Neural progenitor cell (in vitro differentiated cells): ENCODE data around the gene PARD3B.

Experiments used
- CTCF ChIP-seq: fragments of 200-600 bp; sonication (generic); IDR thresholded peaks from 2 replicates; pipeline ENCODE4 v1.5.1; 2017; ENCODE audit warnings: antibody characterized with exemption, mild to moderate bottlenecking
- EZH2 ChIP-seq: fragments of 200-600 bp; sonication (generic); IDR thresholded peaks from 2 replicates; pipeline ENCODE4 v1.6.1; 2017; ENCODE audit warnings: antibody characterized with exemption, mild to moderate bottlenecking, moderate library complexity

- TF ChIP-seq EZH2 (no peak), CTCF (no peak)
Measured at GRCh38 chr2:205474741-205475415, 929.6 kb downstream of the PARD3B start.
